M059J (cell line): ENCODE results near the gene PRKCB. TPM values are rescaled to one million over a fixed set of nuclear protein-coding genes. Genes with fewer than 3 reads are reported as not detected.
"Not testable (repeated sequence)": the region's sequence is repeated elsewhere in the genome, so short reads cannot be mapped to it uniquely, and the experiment has no call there.

Experiments
- DNase-seq: peaks from one replicate; pipeline ENCODE4 v3.0.0-alpha.2; 2012; ENCODE audit warnings: low read depth
- total RNA-seq: library from RNA; depleted of rRNA; stranded (reverse); fragments of >200 nt; shearing (Covaris generic); gene quantifications from 2 replicates; pipeline ENCODE4 v1.2.3, GENCODE V29; 2014

Gene PRKCB
- total RNA-seq, 1 experiment from 2014 or later, result not detected

- DNase-seq, result no peak
Measured at GRCh38 chr16:23902034-23902747, 66.4 kb downstream of the PRKCB start.

GRCh38 chr16:23902748-23903414 lies 67.1 kb downstream of the PRKCB start:
- DNase-seq, result peak; percentile 62

- peak; percentile 84 for DNase-seq
Measured at GRCh38 chr16:23905027-23905426, 69.2 kb downstream of the PRKCB start.

GRCh38 chr16:23907457-23907902 lies 71.7 kb downstream of the PRKCB start:
- no peak for DNase-seq

GRCh38 chr16:23907903-23908302 lies 72.1 kb downstream of the PRKCB start:
- DNase-seq, result no peak

GRCh38 chr16:23908790-23909189 lies 73.0 kb downstream of the PRKCB start:
- DNase-seq, result no peak

- no peak for DNase-seq
Measured at GRCh38 chr16:23909792-23910418, 74.1 kb downstream of the PRKCB start.

- DNase-seq, result no peak
Measured at GRCh38 chr16:23914946-23915530, 79.3 kb downstream of the PRKCB start.

GRCh38 chr16:23916552-23916951 lies 80.8 kb downstream of the PRKCB start:
- not testable (repeated sequence) for DNase-seq

- DNase-seq, result no peak
Measured at GRCh38 chr16:23917621-23918020, 81.8 kb downstream of the PRKCB start.

- no peak for DNase-seq
Measured at GRCh38 chr16:23920446-23920845, 84.7 kb downstream of the PRKCB start.

- no peak for DNase-seq
Measured at GRCh38 chr16:23920899-23921298, 85.1 kb downstream of the PRKCB start.

- DNase-seq, result no peak
Measured at GRCh38 chr16:23922406-23922805, 86.6 kb downstream of the PRKCB start.

GRCh38 chr16:23924128-23924527 lies 88.3 kb downstream of the PRKCB start:
- DNase-seq, result no peak

- no peak for DNase-seq
Measured at GRCh38 chr16:23927796-23928195, 92.0 kb downstream of the PRKCB start.

- DNase-seq, result no peak
Measured at GRCh38 chr16:23929237-23929636, 93.5 kb downstream of the PRKCB start.

GRCh38 chr16:23929856-23930255 lies 94.1 kb downstream of the PRKCB start:
- no peak for DNase-seq

GRCh38 chr16:23930791-23931190 lies 95.0 kb downstream of the PRKCB start:
- DNase-seq, result no peak

- no peak for DNase-seq
Measured at GRCh38 chr16:23931199-23931598, 95.4 kb downstream of the PRKCB start.

GRCh38 chr16:23933650-23934049 lies 97.9 kb downstream of the PRKCB start:
- DNase-seq, result not testable (repeated sequence)

- no peak for DNase-seq
Measured at GRCh38 chr16:23934610-23935236, 98.9 kb downstream of the PRKCB start.

- DNase-seq, result no peak
Measured at GRCh38 chr16:23940111-23940510, 104.3 kb downstream of the PRKCB start.
